Right lobe of liver (tissue), 6 donors: ENCODE measurements around the gene GRAMD2B. TPM values are rescaled to one million over a fixed set of nuclear protein-coding genes. Genes with fewer than 3 reads are reported as not detected.
"Not testable (repeated sequence)": the region's sequence is repeated elsewhere in the genome, so short reads cannot be mapped to it uniquely, and the experiment has no call there.

Experiments used
- ATAC-seq, 4 donors: fragments of 200-7000 bp; cut with Tn5 transposase; one replicate each; pipeline ENCODE4 v1.9.1; 2020; ENCODE audit warnings: mild to moderate bottlenecking in 4 of 4, moderate library complexity in 4 of 4
- DNase-seq, 3 donors: peaks; one replicate each; pipeline ENCODE4 v3.0.0-alpha.2; 2020
- H3K27ac ChIP-seq, 3 donors: fragments of 200-600 bp; one replicate each; pipeline ENCODE4 v1.8.0; 2022
- H3K27me3 ChIP-seq, 2 donors: fragments of 200-600 bp; one replicate each; pipeline ENCODE4 v1.8.0; 2022
- H3K36me3 ChIP-seq, 4 donors: fragments of 200-600 bp; sonication (generic) in 1 of 4; one replicate each; pipeline versions ENCODE4 v1.5.1 to v1.8.0; 2017 to 2022; ENCODE audit warnings: control low read depth in 1 of 4
- H3K4me1 ChIP-seq, 4 donors: fragments of 200-600 bp; sonication (generic) in 1 of 4; one replicate each; pipeline versions ENCODE4 v1.5.1 to v1.8.0; 2017 to 2022; ENCODE audit warnings: control low read depth in 1 of 4
- H3K4me3 ChIP-seq, 3 donors: fragments of 200-600 bp; one replicate each; pipeline ENCODE4 v1.8.0; 2022
- H3K9me3 ChIP-seq, 4 donors: fragments of 200-600 bp; sonication (generic) in 1 of 4; one replicate each; pipeline versions ENCODE4 v1.5.1 to v1.8.0; 2017 to 2022; ENCODE audit warnings: control low read depth in 1 of 4
- CTCF ChIP-seq, 4 donors: fragments of 200-600 bp in 3 of 4; fragments of 450-650 bp in 1 of 4; IDR thresholded peaks; one replicate each; pipeline versions ENCODE4 v1.5.1 to v1.8.0; 2016 to 2022; ENCODE audit warnings: antibody characterized with exemption in 4 of 4, mild to moderate bottlenecking in 2 of 4
- POLR2A ChIP-seq: fragments of 450-650 bp; IDR thresholded peaks from one replicate; pipeline ENCODE4 v1.6.1; 2017; ENCODE audit warnings: antibody characterized with exemption, mild to moderate bottlenecking
- WGBS: methylation state at CpG from one replicate; pipeline ENCODE4 v1.1.6; 2018; ENCODE audit warnings: low coverage, low lambda C conversion rate; ENCODE audit not compliant: insufficient coverage; ENCODE audit errors: missing lambda C conversion rate; 5-methylcytosine and 5-hydroxymethylcytosine counted together
- intact Hi-C, 2 donors: fragments of 100-400 bp; cut with DNase I; formaldehyde crosslinking; loops; one replicate each; pipeline versions ENCODE4 v1.11.2 to v1.14.1; 2022
- total RNA-seq, 6 experiments: library from RNA; depleted of rRNA in 2 of 6; stranded (reverse); fragments of >200 nt in 2 of 6; fragmentation: NEBNext Ultra II Directional in 3 of 6; extraction: Animal tissue kit (Norgen Biotek cat#: 25700) in 3 of 6; gene quantifications; one replicate each; pipeline versions ENCODE4 v1.1.0 to v1.2.4, GENCODE V29; 2016 to 2023
- donor health status: DM: no; HTN: yes; CAD: no.
- donor health status: DM: no; HTN: no; CAD: no.
- donor health status: DM: no; HTN: no; CAD: no.
- donor health status: DM: no; HTN: yes; CAD: no.
- donor health status: DM: no; HTN: yes; CAD: no.

Gene GRAMD2B
- total RNA-seq, 6 experiments from 2014 or later, result 9.9 to 26.4 (median 18.3) TPM

- TF ChIP-seq POLR2A (no peak), CTCF (IDR thresholded peaks at IDR 0.05) (no peak)
- intact Hi-C loops, result no loop called here
- H3K27ac ChIP-seq, result no peak overlapping the region
Measured at GRCh38 chr5:126464959-126465358, 41.8 kb downstream of the GRAMD2B start.

DNA sequence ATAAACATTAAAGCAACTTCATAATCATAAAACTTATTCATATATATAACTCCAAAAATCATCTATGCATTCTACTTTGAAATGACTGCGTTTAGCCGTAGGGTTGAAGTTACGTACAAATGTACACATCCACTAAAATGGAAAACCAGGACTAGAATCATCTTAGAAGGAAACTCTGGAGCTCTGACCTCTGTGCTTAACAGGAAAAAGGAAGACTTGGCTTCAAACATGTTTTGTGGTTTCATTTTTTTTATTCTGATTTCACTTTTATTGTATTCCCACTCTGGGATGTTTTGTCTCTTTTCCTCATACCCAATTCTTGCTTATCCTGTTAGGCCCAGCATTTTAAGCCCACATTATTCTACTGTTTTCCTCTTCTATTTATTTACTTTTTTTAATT is 44.9 kb downstream of the GRAMD2B start:
- WGBS, result 66% methylated on average over 3 of the region's 3 CpGs
- intact Hi-C loops, result no loop called here
- Histone ChIP-seq H3K27ac (peak overlapping the region; percentile 47 to 79 (median 72)), H3K9me3 (no peaks in the 10 kb centered on the region), H3K27me3 (no peaks in the 10 kb centered on the region), H3K36me3 (peaks cover 0 to 16% (median 7%) of the 10 kb centered on the region in 4 donors), H3K4me1 (peaks cover 0 to 38% (median 18%) of the 10 kb centered on the region in 4 donors), H3K4me3 (no peak overlapping the region)
- TF ChIP-seq POLR2A (no peak), CTCF (IDR thresholded peaks at IDR 0.05) (no peak)
- DNase-seq, result no peak
- no peak for ATAC-seq

More at GRCh38 chr5:126464959-126465358, 41.8 kb downstream of the GRAMD2B start:
- no peaks in the 10 kb centered on the region for H3K27me3 ChIP-seq
- ATAC-seq (peak in 1 of 4 donors; percentile 6), DNase-seq (no peak)
- no peaks in the 10 kb centered on the region for H3K9me3 ChIP-seq
- H3K4me3 ChIP-seq, result no peak overlapping the region
- H3K36me3 ChIP-seq, result peaks cover 0 to 12% (median 6%) of the 10 kb centered on the region in 4 donors
- whole genome bisulfite sequencing, result 81% methylated on average over 3 of the region's 7 CpGs
- peaks cover 0 to 35% (median 17%) of the 10 kb centered on the region in 4 donors for H3K4me1 ChIP-seq

GRCh38 chr5:126469536-126470316 is 46.5 kb downstream of the GRAMD2B start:
- DNase-seq (peak in 2 of 3 donors; percentile 21 to 85), ATAC-seq (peak; percentile 89 to 97 (median 94))
- TF ChIP-seq POLR2A, result no peak
- Histone ChIP-seq H3K27ac (peak overlapping the region; percentile 59 to 79 (median 72)), H3K27me3 (no peaks in the 10 kb centered on the region), H3K36me3 (peaks cover 0 to 31% (median 9%) of the 10 kb centered on the region in 4 donors), H3K9me3 (no peaks in the 10 kb centered on the region), H3K4me1 (peaks cover 0 to 38% (median 18%) of the 10 kb centered on the region in 4 donors), H3K4me3 (no peak overlapping the region)
- WGBS, result 62% methylated on average over 5 of the region's 6 CpGs
- intact Hi-C loops, result no loop called here

DNA sequence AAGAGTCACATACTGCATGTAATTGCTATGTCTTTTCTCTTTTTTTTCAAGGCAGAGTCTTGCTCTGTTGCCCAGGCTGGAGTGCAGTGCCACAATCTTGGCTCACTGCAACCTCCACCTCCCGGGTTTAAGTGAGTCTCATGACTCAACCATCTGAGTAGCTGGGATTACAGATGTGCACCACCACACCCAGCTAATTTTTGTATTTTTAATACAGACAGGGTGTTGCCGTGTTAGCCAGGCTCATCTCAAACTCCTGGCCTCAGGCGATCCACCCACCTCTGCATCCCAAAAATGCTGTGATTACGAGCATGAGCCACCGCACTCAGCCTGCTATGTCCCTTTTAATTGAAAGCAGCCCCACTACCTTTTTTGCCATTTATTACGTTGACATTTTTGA is 47.3 kb downstream of the GRAMD2B start:
- peak overlapping the region in 2 of 3 donors; percentile 58 to 70 for H3K27ac ChIP-seq
- WGBS, result 83% methylated on average over 5 of the region's 6 CpGs
- H3K4me3 ChIP-seq, DNase-seq, H3K9me3 ChIP-seq, intact Hi-C loops, ATAC-seq, H3K27me3 ChIP-seq: not testable (repeated sequence)
- H3K4me1 ChIP-seq, result peaks cover 0 to 38% (median 18%) of the 10 kb centered on the region in 4 donors
- peaks cover 0 to 37% (median 9%) of the 10 kb centered on the region in 4 donors for H3K36me3 ChIP-seq

GRCh38 chr5:126471247-126471646 is 48.0 kb downstream of the GRAMD2B start:
- no peak for ATAC-seq
- WGBS, result 95% methylated on average over 3 of the region's 3 CpGs

More at GRCh38 chr5:126471247-126471646, 48.0 kb downstream of the GRAMD2B start:
- H3K4me3 ChIP-seq, result no peak overlapping the region
- no peak for DNase-seq
- H3K9me3 ChIP-seq, result no peaks in the 10 kb centered on the region
- no peaks in the 10 kb centered on the region for H3K27me3 ChIP-seq
- H3K27ac ChIP-seq, result peak overlapping the region in 1 of 3 donors; percentile 70
- H3K36me3 ChIP-seq, result peaks cover 0 to 35% (median 6%) of the 10 kb centered on the region in 4 donors
- TF ChIP-seq POLR2A, result no peak
- no peak for TF ChIP-seq CTCF (IDR thresholded peaks at IDR 0.05)
- intact Hi-C loops, result no loop called here
- H3K4me1 ChIP-seq, result peaks cover 0 to 38% (median 18%) of the 10 kb centered on the region in 4 donors
